HEK293 (cell line): ENCODE measurements around the gene TTLL13.

ENCODE experiments used
- ZNF155 ChIP-seq: fragments of 450-650 bp; formaldehyde crosslinking; IDR thresholded peaks from 2 replicates; pipeline ENCODE4 v1.5.1; 2016; ENCODE audit warnings: missing biosample characterization, missing genetic modification characterization
- ZNF423 ChIP-seq: fragments of 450-650 bp; formaldehyde crosslinking; IDR thresholded peaks from 2 replicates; pipeline ENCODE4 v1.5.1; 2016; ENCODE audit warnings: missing biosample characterization, missing genetic modification characterization
- TF ChIP-seq, protein P1 (sequence below): fragments of 450-650 bp; formaldehyde crosslinking; IDR thresholded peaks from 2 replicates; pipeline ENCODE4 v1.5.1; 2016; ENCODE audit warnings: missing biosample characterization, missing genetic modification characterization

GRCh38 chr15:90240856-90241255, 8.5 kb upstream of the TTLL13 start:
- TF ChIP-seq ZNF423 (tag by site-specific recombination) (no peak), ZNF155 (tag by site-specific recombination) (no peak)
- TF ChIP-seq, protein P1, sequence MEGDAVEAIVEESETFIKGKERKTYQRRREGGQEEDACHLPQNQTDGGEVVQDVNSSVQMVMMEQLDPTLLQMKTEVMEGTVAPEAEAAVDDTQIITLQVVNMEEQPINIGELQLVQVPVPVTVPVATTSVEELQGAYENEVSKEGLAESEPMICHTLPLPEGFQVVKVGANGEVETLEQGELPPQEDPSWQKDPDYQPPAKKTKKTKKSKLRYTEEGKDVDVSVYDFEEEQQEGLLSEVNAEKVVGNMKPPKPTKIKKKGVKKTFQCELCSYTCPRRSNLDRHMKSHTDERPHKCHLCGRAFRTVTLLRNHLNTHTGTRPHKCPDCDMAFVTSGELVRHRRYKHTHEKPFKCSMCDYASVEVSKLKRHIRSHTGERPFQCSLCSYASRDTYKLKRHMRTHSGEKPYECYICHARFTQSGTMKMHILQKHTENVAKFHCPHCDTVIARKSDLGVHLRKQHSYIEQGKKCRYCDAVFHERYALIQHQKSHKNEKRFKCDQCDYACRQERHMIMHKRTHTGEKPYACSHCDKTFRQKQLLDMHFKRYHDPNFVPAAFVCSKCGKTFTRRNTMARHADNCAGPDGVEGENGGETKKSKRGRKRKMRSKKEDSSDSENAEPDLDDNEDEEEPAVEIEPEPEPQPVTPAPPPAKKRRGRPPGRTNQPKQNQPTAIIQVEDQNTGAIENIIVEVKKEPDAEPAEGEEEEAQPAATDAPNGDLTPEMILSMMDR (tag by site-specific recombination), result no peak
